ENCODE data around the gene SORCS1.

Gene SORCS1

DNA sequence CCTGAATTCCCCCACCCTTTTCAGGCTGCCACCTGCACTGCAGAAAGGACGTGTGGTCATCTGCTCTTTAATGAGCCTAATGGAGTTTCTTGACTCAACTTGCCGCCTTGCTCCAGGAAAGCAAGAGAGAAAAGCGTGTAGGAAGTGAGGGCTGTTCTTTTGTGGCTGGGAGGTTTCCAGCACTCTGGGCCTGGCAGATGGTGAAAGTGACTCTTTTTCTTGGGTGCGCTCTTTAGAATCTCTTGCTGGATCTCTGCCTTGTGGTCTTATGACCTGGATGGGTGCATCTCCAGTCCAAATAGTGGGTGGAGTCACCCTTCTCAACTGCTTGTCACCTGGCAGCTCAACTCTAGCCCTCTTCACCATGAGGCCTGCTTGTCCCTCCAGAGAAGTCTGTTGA, 244.0 kb downstream of the SORCS1 start:
- TF ChIP-seq MYC (IDR thresholded peaks at IDR 0.05; ENCODE audit: low read depth, low read length) (no peak), POLR2A (IDR thresholded peaks at IDR 0.05; ENCODE audit: extremely low read depth, insufficient read length) (no peak)
- TF ChIP-seq, protein P1, sequence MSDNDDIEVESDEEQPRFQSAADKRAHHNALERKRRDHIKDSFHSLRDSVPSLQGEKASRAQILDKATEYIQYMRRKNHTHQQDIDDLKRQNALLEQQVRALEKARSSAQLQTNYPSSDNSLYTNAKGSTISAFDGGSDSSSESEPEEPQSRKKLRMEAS (IDR thresholded peaks at IDR 0.05; ENCODE audit: low read depth, low read length): no peak
- TF ChIP-seq, protein P2, sequence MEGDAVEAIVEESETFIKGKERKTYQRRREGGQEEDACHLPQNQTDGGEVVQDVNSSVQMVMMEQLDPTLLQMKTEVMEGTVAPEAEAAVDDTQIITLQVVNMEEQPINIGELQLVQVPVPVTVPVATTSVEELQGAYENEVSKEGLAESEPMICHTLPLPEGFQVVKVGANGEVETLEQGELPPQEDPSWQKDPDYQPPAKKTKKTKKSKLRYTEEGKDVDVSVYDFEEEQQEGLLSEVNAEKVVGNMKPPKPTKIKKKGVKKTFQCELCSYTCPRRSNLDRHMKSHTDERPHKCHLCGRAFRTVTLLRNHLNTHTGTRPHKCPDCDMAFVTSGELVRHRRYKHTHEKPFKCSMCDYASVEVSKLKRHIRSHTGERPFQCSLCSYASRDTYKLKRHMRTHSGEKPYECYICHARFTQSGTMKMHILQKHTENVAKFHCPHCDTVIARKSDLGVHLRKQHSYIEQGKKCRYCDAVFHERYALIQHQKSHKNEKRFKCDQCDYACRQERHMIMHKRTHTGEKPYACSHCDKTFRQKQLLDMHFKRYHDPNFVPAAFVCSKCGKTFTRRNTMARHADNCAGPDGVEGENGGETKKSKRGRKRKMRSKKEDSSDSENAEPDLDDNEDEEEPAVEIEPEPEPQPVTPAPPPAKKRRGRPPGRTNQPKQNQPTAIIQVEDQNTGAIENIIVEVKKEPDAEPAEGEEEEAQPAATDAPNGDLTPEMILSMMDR (IDR thresholded peaks at IDR 0.05; ENCODE audit: low read depth, low read length): no peak
- H3K4me3 ChIP-seq (ENCODE audit: low read depth, low read length): no peak overlapping the region
- no peak for DNase-seq (ENCODE audit: low read depth)

DNA sequence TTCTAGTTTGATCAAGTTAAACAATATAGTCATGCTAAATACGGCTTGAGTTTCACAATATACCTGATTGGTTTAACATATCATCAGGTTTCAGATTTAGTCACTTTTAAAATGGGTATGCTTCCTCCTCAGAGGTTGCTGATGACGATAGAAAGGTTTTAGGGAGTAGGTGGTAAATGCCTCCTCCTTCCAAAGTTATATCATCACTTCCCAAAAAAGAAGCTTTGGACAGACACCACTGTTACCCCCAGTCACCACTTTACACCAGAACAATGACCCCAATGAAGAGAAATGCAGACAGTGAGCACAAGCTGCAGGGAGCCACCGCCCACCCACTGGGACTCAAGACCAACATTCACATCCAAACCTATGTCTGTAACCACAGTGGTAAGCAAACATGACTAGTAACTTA, 244.6 kb downstream of the SORCS1 start:
- H3K4me3 ChIP-seq (ENCODE audit: low read depth, low read length): no peak overlapping the region
- no peak for DNase-seq (ENCODE audit: low read depth)
- TF ChIP-seq, protein P2 (IDR thresholded peaks at IDR 0.05; ENCODE audit: low read depth, low read length): no peak
- TF ChIP-seq MYC (IDR thresholded peaks at IDR 0.05; ENCODE audit: low read depth, low read length) (no peak), POLR2A (IDR thresholded peaks at IDR 0.05; ENCODE audit: extremely low read depth, insufficient read length) (no peak)
- TF ChIP-seq, protein P1 (IDR thresholded peaks at IDR 0.05; ENCODE audit: low read depth, low read length): no peak

DNA sequence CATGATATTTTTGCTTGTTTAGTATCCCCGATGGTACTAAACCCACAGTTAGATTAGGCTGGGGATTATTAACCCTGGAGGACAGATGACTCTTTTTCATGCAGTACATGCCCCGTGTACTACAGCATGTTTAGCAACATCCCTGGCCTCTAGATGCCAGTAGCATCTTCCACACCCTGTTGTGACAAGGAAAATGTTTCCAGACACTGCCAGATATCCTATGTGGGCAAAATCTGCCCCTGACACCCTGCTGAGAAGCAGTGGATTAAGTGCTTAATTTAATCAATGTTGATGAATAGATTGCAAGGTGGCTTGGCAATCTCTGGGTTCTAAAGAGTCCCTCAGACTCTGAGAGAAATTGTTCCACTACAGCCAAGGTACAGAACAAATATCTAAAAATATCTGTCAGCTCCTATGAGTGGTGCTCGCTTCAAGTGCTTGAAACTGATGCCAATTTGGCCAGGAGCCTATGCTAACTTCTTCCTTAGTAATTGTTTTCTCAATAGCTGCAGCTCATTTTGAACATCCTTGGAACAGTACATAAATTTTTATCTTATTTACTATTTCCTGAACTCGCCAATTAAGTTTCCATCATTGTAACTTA, 247.0 kb downstream of the SORCS1 start:
- TF ChIP-seq, protein P1 (IDR thresholded peaks at IDR 0.05; ENCODE audit: low read depth, low read length): no peak
- TF ChIP-seq POLR2A (IDR thresholded peaks at IDR 0.05; ENCODE audit: extremely low read depth, insufficient read length) (no peak), MYC (IDR thresholded peaks at IDR 0.05; ENCODE audit: low read depth, low read length) (no peak)
- TF ChIP-seq, protein P2 (IDR thresholded peaks at IDR 0.05; ENCODE audit: low read depth, low read length): no peak
- no peak for DNase-seq (ENCODE audit: low read depth)
- no peak overlapping the region for H3K4me3 ChIP-seq (ENCODE audit: low read depth, low read length)

DNA sequence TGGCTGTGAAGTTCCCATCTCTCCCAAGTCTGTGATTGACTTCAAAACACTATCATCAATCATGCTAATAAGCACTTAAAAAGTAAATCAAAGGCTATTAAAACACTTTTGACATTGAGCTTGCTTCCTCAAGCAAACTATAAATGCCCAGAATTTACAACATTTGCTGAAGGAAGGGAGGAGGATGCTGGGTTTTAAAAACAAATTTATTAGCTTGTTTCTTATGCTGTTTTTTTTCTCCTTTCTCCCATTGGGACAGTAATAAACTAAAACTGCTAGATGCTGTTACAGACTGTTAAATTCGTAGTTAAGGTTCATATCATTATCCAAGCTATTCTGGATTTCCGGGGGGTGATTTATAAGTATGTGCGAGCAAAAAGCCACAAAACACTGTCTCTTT, 250.5 kb downstream of the SORCS1 start:
- DNase-seq (ENCODE audit: low read depth): no peak
- no peak overlapping the region for H3K4me3 ChIP-seq (ENCODE audit: low read depth, low read length)
- TF ChIP-seq, protein P1 (IDR thresholded peaks at IDR 0.05; ENCODE audit: low read depth, low read length): no peak
- TF ChIP-seq MYC (IDR thresholded peaks at IDR 0.05; ENCODE audit: low read depth, low read length) (no peak), POLR2A (IDR thresholded peaks at IDR 0.05; ENCODE audit: extremely low read depth, insufficient read length) (no peak)
- TF ChIP-seq, protein P2 (IDR thresholded peaks at IDR 0.05; ENCODE audit: low read depth, low read length): no peak

DNA sequence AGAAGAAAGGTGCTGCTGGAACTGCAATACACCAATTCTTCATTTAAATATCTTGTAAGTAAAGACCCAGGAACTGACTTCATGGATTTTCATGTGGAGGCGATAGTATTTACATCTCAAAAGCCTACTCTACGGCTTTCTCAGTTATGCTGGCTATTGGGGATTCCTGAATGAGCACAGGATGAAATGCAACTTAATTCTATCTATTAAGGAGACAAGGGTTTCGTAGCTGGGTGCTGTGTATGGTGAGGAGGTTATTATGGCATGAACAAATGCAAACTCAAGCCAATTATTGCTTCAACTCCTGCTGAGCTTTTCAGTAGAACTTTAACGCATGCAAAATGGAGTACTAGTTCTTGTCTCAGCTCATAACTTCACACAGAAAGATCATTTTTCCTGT, 251.2 kb downstream of the SORCS1 start:
- DNase-seq (ENCODE audit: low read depth): no peak
- no peak overlapping the region for H3K4me3 ChIP-seq (ENCODE audit: low read depth, low read length)
- TF ChIP-seq, protein P1 (IDR thresholded peaks at IDR 0.05; ENCODE audit: low read depth, low read length): no peak

DNA sequence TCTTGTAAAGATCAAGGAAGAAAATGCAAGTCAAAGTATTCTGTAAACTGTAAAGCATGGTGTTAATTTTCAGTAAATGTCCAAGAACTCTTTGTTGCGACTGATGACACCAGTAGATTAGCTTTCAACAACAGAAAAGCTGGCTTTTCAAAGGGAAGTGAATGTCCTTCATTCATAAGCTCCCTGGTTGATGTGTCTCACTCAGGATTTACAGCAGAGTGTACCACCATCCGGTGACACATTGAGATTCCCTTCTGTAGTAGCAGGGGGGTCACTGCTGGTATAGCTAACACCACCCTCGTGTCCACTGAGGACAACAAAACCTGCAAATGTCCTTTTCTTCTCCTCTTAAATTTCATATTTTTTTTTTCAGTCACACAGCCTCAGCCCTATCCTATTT, 253.4 kb downstream of the SORCS1 start:
- TF ChIP-seq, protein P1 (IDR thresholded peaks at IDR 0.05; ENCODE audit: low read depth, low read length): no peak
- TF ChIP-seq POLR2A (IDR thresholded peaks at IDR 0.05; ENCODE audit: extremely low read depth, insufficient read length) (no peak), MYC (IDR thresholded peaks at IDR 0.05; ENCODE audit: low read depth, low read length) (no peak)
- TF ChIP-seq, protein P2 (IDR thresholded peaks at IDR 0.05; ENCODE audit: low read depth, low read length): no peak
- no peak for DNase-seq (ENCODE audit: low read depth)
- no peak overlapping the region for H3K4me3 ChIP-seq (ENCODE audit: low read depth, low read length)

All from NB4 (cell line).